Measurements from ENCODE around the gene NETO2. TPM values are rescaled to one million over a fixed set of nuclear protein-coding genes. Genes with fewer than 3 reads are reported as not detected.
"Not testable (repeated sequence)": the region's sequence is repeated elsewhere in the genome, so short reads cannot be mapped to it uniquely, and the experiment has no call there.

Gene NETO2
- total RNA-seq, 1 donor from 2014 or later = 50.3 TPM

GRCh38 chr16:47127541-47127940, 16.2 kb downstream of the NETO2 start:
- TF ChIP-seq CTCF (conservative IDR thresholded peaks at IDR 0.05) = no peak
- Mint-ChIP-seq H3K9me3 (no peaks in the 10 kb centered on the region), H3K27ac (no peak overlapping the region), H3K4me1 (ENCODE audit: unreplicated experiment) (peaks cover 20% of the 10 kb centered on the region), H3K36me3 (peaks cover 10% of the 10 kb centered on the region), H3K4me3 (no peak overlapping the region), H3K27me3 (no peaks in the 10 kb centered on the region)
- DNase-seq (ENCODE audit: extremely low spot score, unreplicated experiment) = no peak

DNA sequence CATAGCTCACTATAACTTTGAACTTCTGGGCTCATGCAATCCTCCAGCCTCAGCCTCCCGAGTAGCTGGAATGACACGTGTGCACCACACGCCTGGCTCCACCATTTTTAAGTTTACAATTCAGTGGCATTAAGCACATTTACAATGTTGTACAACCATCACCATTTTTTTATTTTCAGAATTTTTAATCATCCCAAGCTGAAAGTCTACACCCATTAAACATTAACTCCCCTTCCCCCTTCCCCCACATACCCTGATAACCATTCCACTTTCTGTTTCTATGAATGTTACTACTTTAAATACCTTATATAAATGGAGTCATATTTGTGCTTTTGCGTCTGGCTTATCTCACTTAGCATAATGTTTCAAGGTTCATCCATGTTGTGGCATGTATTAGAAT, 18.0 kb downstream of the NETO2 start:
- TF ChIP-seq CTCF (conservative IDR thresholded peaks at IDR 0.05) = no peak
- Mint-ChIP-seq H3K9me3 (no peaks in the 10 kb centered on the region), H3K27me3 (no peaks in the 10 kb centered on the region)

GRCh38 chr16:47113130-47113529, 30.6 kb downstream of the NETO2 start:
- TF ChIP-seq CTCF (conservative IDR thresholded peaks at IDR 0.05) = no peak
- DNase-seq (ENCODE audit: extremely low spot score, unreplicated experiment) = no peak
- Mint-ChIP-seq H3K9me3 (no peaks in the 10 kb centered on the region), H3K36me3 (peaks cover 27% of the 10 kb centered on the region), H3K4me3 (no peak overlapping the region), H3K27ac (no peak overlapping the region), H3K27me3 (no peaks in the 10 kb centered on the region), H3K4me1 (ENCODE audit: unreplicated experiment) (no peaks in the 10 kb centered on the region)

More for the DNA sequence above, 18.0 kb downstream of the NETO2 start:
- H3K4me3 Mint-ChIP-seq = no peak overlapping the region
- no peak overlapping the region for H3K27ac Mint-ChIP-seq
- H3K36me3 Mint-ChIP-seq = peaks cover 10% of the 10 kb centered on the region
- peaks cover 15% of the 10 kb centered on the region for H3K4me1 Mint-ChIP-seq (ENCODE audit: unreplicated experiment)
- no peak for DNase-seq (ENCODE audit: extremely low spot score, unreplicated experiment)

- no peak overlapping the region for H3K4me3 Mint-ChIP-seq
These were observed 32.8 kb downstream of the NETO2 start for GRCh38 chr16:47110939-47111338.

DNA sequence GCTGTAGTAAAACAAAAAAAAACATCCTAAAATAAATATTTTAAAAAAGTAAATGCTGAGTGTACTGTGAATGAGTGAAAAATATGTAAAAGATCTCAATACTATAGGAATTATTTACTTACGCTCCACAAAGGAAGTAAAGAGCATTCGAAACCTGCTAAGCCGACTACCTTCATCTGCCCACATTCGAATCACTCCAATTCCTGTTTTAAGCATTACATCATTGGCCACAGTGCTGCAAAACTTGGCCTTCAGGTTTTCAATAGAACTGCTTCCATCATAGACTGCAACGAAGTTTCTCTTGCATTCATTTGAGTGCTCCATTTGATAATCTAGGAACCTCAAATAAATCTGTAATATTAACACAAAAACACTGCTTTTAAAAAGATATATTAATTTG, 34.4 kb downstream of the NETO2 start:
- Mint-ChIP-seq H3K9me3 (no peaks in the 10 kb centered on the region), H3K4me3 (no peak overlapping the region), H3K4me1 (ENCODE audit: unreplicated experiment) (no peaks in the 10 kb centered on the region), H3K27me3 (no peaks in the 10 kb centered on the region), H3K36me3 (peaks cover 22% of the 10 kb centered on the region), H3K27ac (no peak overlapping the region)
- no peak for DNase-seq (ENCODE audit: extremely low spot score, unreplicated experiment)
- TF ChIP-seq CTCF (conservative IDR thresholded peaks at IDR 0.05) = no peak

More at GRCh38 chr16:47110939-47111338, 32.8 kb downstream of the NETO2 start:
- DNase-seq (ENCODE audit: extremely low spot score, unreplicated experiment) = no peak
- Mint-ChIP-seq H3K27me3 (no peaks in the 10 kb centered on the region), H3K27ac (no peak overlapping the region), H3K9me3 (no peaks in the 10 kb centered on the region), H3K4me1 (ENCODE audit: unreplicated experiment) (no peaks in the 10 kb centered on the region), H3K36me3 (peaks cover 20% of the 10 kb centered on the region)
- TF ChIP-seq CTCF (conservative IDR thresholded peaks at IDR 0.05) = peak; percentile 45

DNA sequence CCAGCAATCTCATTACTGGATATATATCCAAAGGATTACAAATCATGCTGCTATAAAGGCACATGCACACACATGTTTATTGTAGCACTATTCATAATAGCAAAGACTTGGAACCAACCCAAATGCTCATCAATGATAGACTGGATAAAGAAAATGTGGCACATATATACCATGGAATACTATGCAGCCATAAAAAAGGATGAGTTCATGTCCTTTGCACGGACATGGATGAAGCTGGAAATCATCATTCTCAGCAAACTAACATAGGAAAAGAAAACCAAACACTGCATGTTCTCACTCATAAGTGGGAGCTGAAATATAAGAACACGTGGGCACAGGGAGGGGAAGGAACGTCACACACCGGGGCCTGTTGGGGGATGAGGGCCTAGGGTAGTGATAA, 40.8 kb downstream of the NETO2 start:
- peaks cover 58% of the 10 kb centered on the region for H3K36me3 Mint-ChIP-seq
- not testable (repeated sequence) for H3K4me3 Mint-ChIP-seq; H3K27ac Mint-ChIP-seq; H3K27me3 Mint-ChIP-seq; H3K9me3 Mint-ChIP-seq; DNase-seq (ENCODE audit: extremely low spot score, unreplicated experiment); H3K4me1 Mint-ChIP-seq (ENCODE audit: unreplicated experiment)

DNA sequence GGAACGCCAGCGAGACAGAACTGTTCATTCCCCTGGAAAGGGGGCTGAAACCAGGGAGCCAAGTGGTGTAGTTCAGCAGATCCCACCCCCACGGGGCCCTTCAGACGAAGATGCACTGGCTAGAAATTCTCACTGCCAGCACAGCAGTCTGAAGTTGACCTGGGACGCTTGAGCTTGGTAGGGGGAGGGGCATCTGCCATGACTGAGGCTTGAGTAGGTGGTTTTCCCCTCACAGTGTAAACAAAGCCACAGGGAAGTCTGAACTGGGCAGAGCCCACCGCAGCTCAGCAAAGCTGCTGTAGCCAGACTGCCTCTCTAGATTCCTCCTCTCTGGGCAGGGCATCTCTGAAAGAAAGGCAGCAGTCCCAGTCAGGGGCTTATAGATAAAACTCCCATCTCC, 46.6 kb downstream of the NETO2 start:
- not testable (repeated sequence) for DNase-seq (ENCODE audit: extremely low spot score, unreplicated experiment); H3K4me3 Mint-ChIP-seq; H3K27ac Mint-ChIP-seq; H3K27me3 Mint-ChIP-seq; H3K9me3 Mint-ChIP-seq; H3K4me1 Mint-ChIP-seq (ENCODE audit: unreplicated experiment)
- peaks cover 57% of the 10 kb centered on the region for H3K36me3 Mint-ChIP-seq
